IMR-90 (cell line): ENCODE results near the gene VAMP7. TPM values are rescaled to one million over a fixed set of nuclear protein-coding genes. Genes with fewer than 3 reads are reported as not detected.

Source experiments
- ATAC-seq: fragments of 200-7000 bp; cut with Tn5 transposase; 2 replicates; pipeline ENCODE4 v1.9.1; 2020; ENCODE audit warnings: low read depth, mild to moderate bottlenecking, moderate library complexity
- BruUV-seq: library from RNA; stranded (reverse); fragments of 400-500 nt; replicated peaks from 2 replicates; lab custom pipeline; 2021; lab: Mats Ljungman, UMichigan
- CTCF ChIA-PET: fragments of 300-600 bp; formaldehyde crosslinking; extraction: SDS; loops from one replicate; lab custom pipeline; 2021; ENCODE audit warnings: antibody characterized with exemption; lab: Yijun Ruan, JAX
- POLR2A ChIA-PET: fragments of 300-600 bp; sonication (Branson Sonifier 250); formaldehyde crosslinking; loops from one replicate; lab custom pipeline; 2022; ENCODE audit warnings: antibody characterized with exemption; ENCODE audit not compliant: unreplicated experiment; lab: Charles Lee
- DNase-seq: peaks from one replicate; pipeline ENCODE4 v3.0.0; 2013
- H2AFZ ChIP-seq: replicated peaks from 2 replicates; pipeline ENCODE3; 2013; ENCODE audit warnings: low read length, mild to moderate bottlenecking; ENCODE audit not compliant: poor library complexity
- H2AK5ac ChIP-seq: 2 replicates; pipeline ENCODE4 v1.6.1; 2013; ENCODE audit warnings: low read depth, low read length, inconsistent platforms
- H2AK9ac ChIP-seq: replicated peaks from 2 replicates; pipeline ENCODE3; 2013; ENCODE audit warnings: mild to moderate bottlenecking, low read depth, low read length, moderate library complexity; ENCODE audit not compliant: poor library complexity
- H2BK120ac ChIP-seq: 2 replicates; pipeline ENCODE4 v1.6.1; 2013; ENCODE audit warnings: low read depth, low read length, inconsistent platforms
- H2BK15ac ChIP-seq: 3 replicates; pipeline ENCODE4 v1.6.1; 2013; ENCODE audit warnings: low read depth, low read length, inconsistent platforms
- H2BK20ac ChIP-seq: 2 replicates; pipeline ENCODE4 v1.6.1; 2013; ENCODE audit warnings: low read depth, mild to moderate bottlenecking, inconsistent platforms, low read length, moderate library complexity
- H2BK5ac ChIP-seq: 2 replicates; pipeline ENCODE4 v1.6.1; 2013; ENCODE audit warnings: mild to moderate bottlenecking, low read depth, low read length, inconsistent platforms; ENCODE audit not compliant: poor library complexity, severe bottlenecking
- H3K14ac ChIP-seq: replicated peaks from 2 replicates; pipeline ENCODE4 v1.6.1; 2013; ENCODE audit warnings: low read depth, low read length, inconsistent platforms
- H3K18ac ChIP-seq: 2 replicates; pipeline ENCODE4 v1.6.1; 2013; ENCODE audit warnings: low read depth, low read length, control low read depth
- H3K23ac ChIP-seq: 2 replicates; pipeline ENCODE4 v1.6.1; 2013; ENCODE audit warnings: low read depth, low read length, inconsistent platforms
- H3K27ac ChIP-seq: 2 replicates; pipeline ENCODE4 v1.5.1; 2013; ENCODE audit warnings: mild to moderate bottlenecking, control low read depth, low read length; ENCODE audit not compliant: insufficient read depth
- H3K27me3 ChIP-seq: 2 replicates; pipeline ENCODE4 v1.6.1; 2013; ENCODE audit warnings: low read length; ENCODE audit not compliant: control insufficient read depth, insufficient read depth
- H3K36me3 ChIP-seq: 2 replicates; pipeline ENCODE4 v1.6.1; 2013; ENCODE audit warnings: low read length, mixed read lengths; ENCODE audit not compliant: control insufficient read depth, insufficient read depth
- H3K4ac ChIP-seq: 2 replicates; pipeline ENCODE4 v1.6.1; 2013; ENCODE audit warnings: low read depth, low read length, inconsistent platforms
- H3K4me1 ChIP-seq: 2 replicates; pipeline ENCODE4 v1.6.1; 2013; ENCODE audit warnings: low read length, mixed read lengths; ENCODE audit not compliant: control insufficient read depth, insufficient read depth
- H3K4me2 ChIP-seq: 2 replicates; pipeline ENCODE4 v1.6.1; 2013; ENCODE audit warnings: low read depth, mild to moderate bottlenecking, control low read depth, low read length, moderate library complexity
- H3K4me3 ChIP-seq: 2 replicates; pipeline ENCODE4 v1.5.1; 2013; ENCODE audit warnings: low read depth, mild to moderate bottlenecking, control low read depth, low read length, moderate library complexity; ENCODE audit not compliant: insufficient read depth
- H3K56ac ChIP-seq: 2 replicates; pipeline ENCODE4 v1.6.1; 2013; ENCODE audit warnings: low read length, inconsistent platforms; ENCODE audit not compliant: insufficient read depth; ENCODE audit errors: extremely low read depth
- H3K79me1 ChIP-seq, 2 experiments: 2 replicates each; pipeline ENCODE4 v1.6.1; 2013; ENCODE audit warnings: low read length in 2 of 2, inconsistent platforms in 1 of 2, low read depth in 1 of 2
- H3K9ac ChIP-seq: 2 replicates; pipeline ENCODE4 v1.6.1; 2013; ENCODE audit warnings: low read depth, low read length, control low read depth
- H3K9me1 ChIP-seq: 2 replicates; pipeline ENCODE4 v1.6.1; 2013; ENCODE audit warnings: low read length, inconsistent platforms; ENCODE audit not compliant: insufficient read depth
- H3K9me3 ChIP-seq: 2 replicates; pipeline ENCODE4 v1.6.1; 2013; ENCODE audit warnings: low read length; ENCODE audit not compliant: control insufficient read depth, insufficient read depth
- H4K20me1 ChIP-seq: 2 replicates; pipeline ENCODE4 v1.6.1; 2013; ENCODE audit warnings: low read length, inconsistent platforms; ENCODE audit not compliant: insufficient read depth
- H4K5ac ChIP-seq: 2 replicates; pipeline ENCODE4 v1.6.1; 2013; ENCODE audit warnings: mild to moderate bottlenecking, low read depth, low read length, control low read depth
- H4K8ac ChIP-seq, 2 experiments: 2 replicates each; pipeline ENCODE4 v1.6.1; 2013; ENCODE audit warnings: low read depth in 2 of 2, low read length in 2 of 2, control low read depth in 1 of 2, inconsistent platforms in 1 of 2
- H4K91ac ChIP-seq: 2 replicates; pipeline ENCODE4 v1.6.1; 2013; ENCODE audit warnings: low read depth, low read length, inconsistent platforms; ENCODE audit not compliant: insufficient read depth
- BHLHE40 ChIP-seq: fragments of 150-350 bp; IDR thresholded peaks from 2 replicates; pipeline ENCODE4 v1.6.1; 2016; ENCODE audit warnings: mild to moderate bottlenecking, low read depth, low read length
- CEBPB ChIP-seq: IDR thresholded peaks from 2 replicates; pipeline ENCODE4 v1.6.1; 2012; ENCODE audit warnings: low read depth, low read length, improper control_type of control experiment
- CHD1 ChIP-seq: IDR thresholded peaks from 2 replicates; pipeline ENCODE4 v1.6.1; 2012; ENCODE audit warnings: low read depth, low read length, improper control_type of control experiment
- CTCF ChIP-seq: conservative IDR thresholded peaks from 2 replicates; pipeline ENCODE4 v1.5.1; 2012; ENCODE audit warnings: mild to moderate bottlenecking, low read depth, low read length, improper control_type of control experiment
- FOS ChIP-seq: fragments of 150-350 bp; IDR thresholded peaks from 2 replicates; pipeline ENCODE4 v1.6.1; 2016; ENCODE audit warnings: low read depth, low read length
- MAFK ChIP-seq: IDR thresholded peaks from 2 replicates; pipeline ENCODE4 v1.6.1; 2012; ENCODE audit warnings: low read depth, low read length, improper control_type of control experiment
- MAZ ChIP-seq: IDR thresholded peaks from 2 replicates; pipeline ENCODE4 v1.6.1; 2012; ENCODE audit warnings: low read depth, mild to moderate bottlenecking, low read length, improper control_type of control experiment, moderate library complexity, borderline replicate concordance
- MXI1 ChIP-seq: IDR thresholded peaks from 2 replicates; pipeline ENCODE4 v1.6.1; 2012; ENCODE audit warnings: low read depth, mild to moderate bottlenecking, low read length, moderate library complexity, borderline replicate concordance
- NFE2L2 ChIP-seq: fragments of 150-350 bp; IDR thresholded peaks from 2 replicates; pipeline ENCODE4 v1.6.1; 2016; ENCODE audit warnings: low read depth, mild to moderate bottlenecking, low read length
- POLR2A ChIP-seq: IDR thresholded peaks from 2 replicates; pipeline ENCODE4 v1.6.1; 2012; ENCODE audit warnings: mild to moderate bottlenecking, low read depth, low read length
- RAD21 ChIP-seq: IDR thresholded peaks from 2 replicates; pipeline ENCODE4 v1.6.1; 2012; ENCODE audit warnings: low read length, improper control_type of control experiment
- RCOR1 ChIP-seq: IDR thresholded peaks from 2 replicates; pipeline ENCODE4 v1.6.1; 2012; ENCODE audit warnings: mild to moderate bottlenecking, low read length, improper control_type of control experiment; ENCODE audit not compliant: insufficient replicate concordance
- RFX5 ChIP-seq: IDR thresholded peaks from 2 replicates; pipeline ENCODE4 v1.8.0; 2012; ENCODE audit warnings: low read depth, mild to moderate bottlenecking, low read length, moderate library complexity
- SMC3 ChIP-seq: fragments of 150-350 bp; IDR thresholded peaks from 2 replicates; pipeline ENCODE4 v1.6.1; 2016; ENCODE audit warnings: low read depth, mild to moderate bottlenecking, antibody characterized with exemption, low read length, moderate library complexity
- WGBS, 2 experiments: methylation state at CpG; one replicate each; pipeline versions ENCODE4 v1.1.5 to v1.1.7; 2013; ENCODE audit warnings: missing lambda C conversion rate in 2 of 2; ENCODE audit not compliant: insufficient read length in 1 of 2; ENCODE audit errors: extremely low coverage in 2 of 2; 5-methylcytosine and 5-hydroxymethylcytosine counted together
- dilution Hi-C: fragments of 300-500 bp; cut with HindIII; formaldehyde crosslinking; loops from one replicate; pipeline ENCODE4 v1.14.3; 2018; ENCODE audit warnings: low sequenced_read_pairs; ENCODE audit not compliant: unreplicated experiment
- in situ Hi-C: fragments of 300-500 bp; cut with MboI; formaldehyde crosslinking; loops from 3 replicates; pipeline ENCODE4 v1.14.3; 2019; ENCODE audit warnings: low sequenced_read_pairs, inconsistent platforms, mixed read lengths
- intact Hi-C: fragments of 100-400 bp; cut with micrococcal nuclease; formaldehyde crosslinking; loops from 2 replicates; pipeline ENCODE4 v1.10.0; 2022
- polyA plus RNA-seq, 3 experiments: library from polyadenylated mRNA; depleted of rRNA; stranded (reverse); fragments of >200 nt; gene quantifications; 2 replicates each; pipeline ENCODE4 v1.2.3, GENCODE V29; 2012; ENCODE audit warnings: low replicate concordance in 1 of 3
- total RNA-seq: library from RNA; depleted of rRNA; stranded (reverse); fragments of >200 nt; gene quantifications from 2 replicates; pipeline ENCODE4 v1.2.3, GENCODE V29; 2012
- TF ChIP-seq, protein P1 (sequence below): fragments of 150-350 bp; IDR thresholded peaks from 2 replicates; pipeline ENCODE4 v1.6.1; 2016; ENCODE audit warnings: low read depth, mild to moderate bottlenecking, low read length, moderate library complexity, borderline replicate concordance
- TF ChIP-seq, protein P2 (sequence below): fragments of 150-350 bp; IDR thresholded peaks from 2 replicates; pipeline ENCODE4 v1.6.1; 2017; ENCODE audit warnings: mild to moderate bottlenecking, antibody characterized with exemption, low read length, low read depth

VAMP7 gene
- total and polyA plus RNA-seq, 2 of the 4 experiments (the other 2 are of a cell fraction) = 21.7 to 39.1 TPM

GRCh38 chrX:155899366-155899765 lies 18.2 kb downstream of the VAMP7 start:
- dilution Hi-C loops = no loop called here

More at GRCh38 chrX:155899366-155899765, 18.2 kb downstream of the VAMP7 start:
- WGBS, 2 experiments = no CpG with 5 or more reads among the region's 3 CpGs
- ChIA-PET POLR2A (no interaction called here), CTCF (no interaction called here)
- Histone ChIP-seq H2AK9ac (no peak overlapping the region), H3K14ac (no peak overlapping the region), H2AFZ (no peak overlapping the region), H4K5ac (no peak overlapping the region), H3K9me1 (no peaks in the 10 kb centered on the region), H3K79me1 (0 out of 4 replicates have a peak, but pooled peaks cover 0 to 3% of the 10 kb centered on the region in 2 experiments), H3K4ac (no peak overlapping the region), H2BK15ac (no peak overlapping the region), H3K4me2 (no peak overlapping the region), H2AK5ac (no peak overlapping the region), H3K23ac (no peak overlapping the region), H4K91ac (no peak overlapping the region), H3K36me3 (peaks cover 10% of the 10 kb centered on the region), H2BK20ac (no peak overlapping the region), H3K4me1 (no peaks in the 10 kb centered on the region), H3K4me3 (no peak overlapping the region), H2BK5ac (no peak overlapping the region), H4K8ac (no peak overlapping the region), H4K20me1 (no peaks in the 10 kb centered on the region), H3K18ac (no peak overlapping the region), H2BK120ac (no peak overlapping the region), H3K56ac (no peak overlapping the region), H3K27me3 (no peaks in the 10 kb centered on the region), H3K9ac (no peak overlapping the region), H3K27ac (no peak overlapping the region), H3K9me3 (no peaks in the 10 kb centered on the region)
- no peak for ATAC-seq
- no peak for DNase-seq
- intact Hi-C loops (no loop called here), in situ Hi-C loops (no loop called here)
- no peak for TF ChIP-seq CHD1
- TF ChIP-seq, protein P1, sequence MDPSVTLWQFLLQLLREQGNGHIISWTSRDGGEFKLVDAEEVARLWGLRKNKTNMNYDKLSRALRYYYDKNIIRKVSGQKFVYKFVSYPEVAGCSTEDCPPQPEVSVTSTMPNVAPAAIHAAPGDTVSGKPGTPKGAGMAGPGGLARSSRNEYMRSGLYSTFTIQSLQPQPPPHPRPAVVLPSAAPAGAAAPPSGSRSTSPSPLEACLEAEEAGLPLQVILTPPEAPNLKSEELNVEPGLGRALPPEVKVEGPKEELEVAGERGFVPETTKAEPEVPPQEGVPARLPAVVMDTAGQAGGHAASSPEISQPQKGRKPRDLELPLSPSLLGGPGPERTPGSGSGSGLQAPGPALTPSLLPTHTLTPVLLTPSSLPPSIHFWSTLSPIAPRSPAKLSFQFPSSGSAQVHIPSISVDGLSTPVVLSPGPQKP = no peak
- TF ChIP-seq POLR2A = no peak
- no peak for TF ChIP-seq MAZ
- TF ChIP-seq CEBPB = no peak
- TF ChIP-seq, protein P2, sequence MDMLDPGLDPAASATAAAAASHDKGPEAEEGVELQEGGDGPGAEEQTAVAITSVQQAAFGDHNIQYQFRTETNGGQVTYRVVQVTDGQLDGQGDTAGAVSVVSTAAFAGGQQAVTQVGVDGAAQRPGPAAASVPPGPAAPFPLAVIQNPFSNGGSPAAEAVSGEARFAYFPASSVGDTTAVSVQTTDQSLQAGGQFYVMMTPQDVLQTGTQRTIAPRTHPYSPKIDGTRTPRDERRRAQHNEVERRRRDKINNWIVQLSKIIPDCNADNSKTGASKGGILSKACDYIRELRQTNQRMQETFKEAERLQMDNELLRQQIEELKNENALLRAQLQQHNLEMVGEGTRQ = no peak
- TF ChIP-seq RFX5 = no peak
- no peak for TF ChIP-seq RAD21
- no peak for TF ChIP-seq FOS
- TF ChIP-seq MXI1 = no peak
- TF ChIP-seq CTCF = no peak
- TF ChIP-seq RCOR1 = no peak
- TF ChIP-seq BHLHE40 = no peak
- no peak for TF ChIP-seq NFE2L2
- TF ChIP-seq MAFK = no peak
- no peak for TF ChIP-seq SMC3
- BruUV-seq = no TSS peak
